ENCODE data around the gene CDK14. TPM values are rescaled to one million over a fixed set of nuclear protein-coding genes. Genes with fewer than 3 reads are reported as not detected.
"Not testable (repeated sequence)": the region's sequence is repeated elsewhere in the genome, so short reads cannot be mapped to it uniquely, and the experiment has no call there.

Gene CDK14
- total and polyA plus RNA-seq, 10 of the 15 experiments (the other 5 are each of a cell fraction or from before 2014, with no cell fraction given) = 6.5 to 61.3 (median 24.2) TPM

- no peak for DNase-seq (ENCODE audit: low read depth, low spot score)
- POLR2A ChIA-PET = no interaction called here
- CTCF ChIA-PET = no interaction called here
- no peaks in the 10 kb centered on the region for H3K79me2 ChIP-seq (ENCODE audit: control insufficient read depth, insufficient read depth, low read length)
- no peaks in the 10 kb centered on the region for H3K4me1 ChIP-seq (ENCODE audit: control insufficient read depth, insufficient read depth, low read length)
- in situ Hi-C loops (cut with MboI) = no loop called here
- no peaks in the 10 kb centered on the region; the same call in none of the 3 replicates for H3K9me3 ChIP-seq (replicated peaks; ENCODE audit: control insufficient read depth, insufficient read depth, low read length)
- no peaks in the 10 kb centered on the region for H3K27me3 ChIP-seq (replicated peaks in 1 of 2; ENCODE audit: control insufficient read depth in 2 of 2, insufficient read depth in 2 of 2, low read length in 1 of 2)
- no peak overlapping the region for H3K27ac ChIP-seq (ENCODE audit: control insufficient read depth, insufficient read depth)
- TF ChIP-seq KLF5 (IDR thresholded peaks at IDR 0.05; ENCODE audit: partially characterized antibody) = no peak
- no peak for TF ChIP-seq SREBF2 (IDR thresholded peaks at IDR 0.05; ENCODE audit: low read length)
- no peak for TF ChIP-seq FOXM1 (IDR thresholded peaks at IDR 0.05; ENCODE audit: low read depth, low read length)
- H3K9ac ChIP-seq (ENCODE audit: control insufficient read depth, insufficient read depth, low read length) = no peak overlapping the region
- intact Hi-C loops (cut with micrococcal nuclease; ENCODE audit: unreplicated experiment) = no loop called here
- 100% methylated on average over 1 of the region's 1 CpG for WGBS (ENCODE audit: insufficient coverage, insufficient replicate concordance, low lambda C conversion rate, missing lambda C conversion rate)
- no peak for ATAC-seq
- RAD21 ChIA-PET (ENCODE audit: unreplicated experiment) = no interaction called here
- H3K36me3 ChIP-seq (ENCODE audit: control insufficient read depth in 2 of 2, insufficient read depth in 2 of 2, low read length in 1 of 2) = peaks cover 0 to 2% of the 10 kb centered on the region in 2 experiments; a peak in 1 of 4 replicates
- no peak overlapping the region for H3K4me2 ChIP-seq (ENCODE audit: control insufficient read depth, insufficient read depth)
- H3K4me3 ChIP-seq = no peak overlapping the region
- no peak for FAIRE-seq
- BruUV-seq (replicated peaks) = no TSS peak
- no peaks in the 10 kb centered on the region for H4K20me1 ChIP-seq (ENCODE audit: control insufficient read depth, insufficient read depth)
- H2AFZ ChIP-seq (ENCODE audit: control insufficient read depth, low read depth, low read length) = no peak overlapping the region
- SMC1A ChIA-PET (ENCODE audit: uncharacterized antibody, unreplicated experiment) = interaction anchor here (1.0 kb wide), 1 partner anchor 10 kb away, joined by 4 read pairs; no protein-coding TSS in a partner anchor
Measured at GRCh38 chr7:90804370-90804769, 208.2 kb downstream of the CDK14 start.

- CTCF ChIA-PET = interaction anchor here (1.6 to 2.0 kb wide), 2 partner anchors 38 to 65 kb away, joined by 4 to 6 read pairs; no protein-coding TSS in a partner anchor
- H3K4me1 ChIP-seq (ENCODE audit: control insufficient read depth, insufficient read depth, low read length); FAIRE-seq; H3K27ac ChIP-seq (ENCODE audit: control insufficient read depth, insufficient read depth); BruUV-seq (replicated peaks); H3K4me3 ChIP-seq; H3K9ac ChIP-seq (ENCODE audit: control insufficient read depth, insufficient read depth, low read length); in situ Hi-C loops (cut with MboI); H3K36me3 ChIP-seq (ENCODE audit: control insufficient read depth in 2 of 2, insufficient read depth in 2 of 2, low read length in 1 of 2); H2AFZ ChIP-seq (ENCODE audit: control insufficient read depth, low read depth, low read length); H3K79me2 ChIP-seq (ENCODE audit: control insufficient read depth, insufficient read depth, low read length); DNase-seq (ENCODE audit: low read depth, low spot score); H3K4me2 ChIP-seq (ENCODE audit: control insufficient read depth, insufficient read depth); H4K20me1 ChIP-seq (ENCODE audit: control insufficient read depth, insufficient read depth); ATAC-seq; POLR2A ChIA-PET; H3K9me3 ChIP-seq (replicated peaks; ENCODE audit: control insufficient read depth, insufficient read depth, low read length); H3K27me3 ChIP-seq (replicated peaks in 1 of 2; ENCODE audit: control insufficient read depth in 2 of 2, insufficient read depth in 2 of 2, low read length in 1 of 2): not testable (repeated sequence)
- RAD21 ChIA-PET (ENCODE audit: unreplicated experiment) = interaction anchor here (1.5 kb wide), 1 partner anchor 38 kb away, joined by 5 read pairs; no protein-coding TSS in a partner anchor
- intact Hi-C loops (cut with micrococcal nuclease; ENCODE audit: unreplicated experiment) = loop anchor here (5.0 kb wide), 1 partner anchor 88 kb away; no protein-coding TSS in a partner anchor
- 82% methylated on average over 1 of the region's 2 CpGs for WGBS (ENCODE audit: insufficient coverage, insufficient replicate concordance, low lambda C conversion rate, missing lambda C conversion rate)
- SMC1A ChIA-PET (ENCODE audit: uncharacterized antibody, unreplicated experiment) = interaction anchor here (3.3 to 4.2 kb wide), 2 partner anchors 27 to 101 kb away, joined by 18 to 20 read pairs; no protein-coding TSS in a partner anchor
Measured at GRCh38 chr7:90815552-90815951, 219.4 kb downstream of the CDK14 start.

Measured in GM12878 (cell line).